NAMALWA (cell line): ENCODE results near the gene OCIAD2.
"Not testable (repeated sequence)": the region's sequence is repeated elsewhere in the genome, so short reads cannot be mapped to it uniquely, and the experiment has no call there.

Source experiments
- DNase-seq: peaks from one replicate; pipeline ENCODE4 v3.0.0-alpha.2; 2015; ENCODE audit warnings: low spot score

Gene OCIAD2

DNA sequence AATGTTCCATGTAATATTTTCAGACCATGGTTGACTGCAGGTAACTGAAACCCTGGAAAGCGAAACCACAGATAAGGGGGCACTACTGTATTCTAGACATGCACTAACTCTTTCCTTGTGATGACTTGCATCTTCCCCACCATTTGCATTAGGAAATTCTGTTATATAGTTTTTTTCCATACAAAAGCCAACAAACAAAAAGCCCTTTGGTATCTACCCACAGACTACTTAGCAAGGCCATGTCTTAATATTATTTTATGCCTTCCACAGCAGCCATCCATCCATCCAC is 52.2 kb downstream of the OCIAD2 start:
- DNase-seq, result no peak

- DNase-seq, result no peak
Measured at GRCh38 chr4:48853604-48854394, 52.8 kb downstream of the OCIAD2 start.

DNA sequence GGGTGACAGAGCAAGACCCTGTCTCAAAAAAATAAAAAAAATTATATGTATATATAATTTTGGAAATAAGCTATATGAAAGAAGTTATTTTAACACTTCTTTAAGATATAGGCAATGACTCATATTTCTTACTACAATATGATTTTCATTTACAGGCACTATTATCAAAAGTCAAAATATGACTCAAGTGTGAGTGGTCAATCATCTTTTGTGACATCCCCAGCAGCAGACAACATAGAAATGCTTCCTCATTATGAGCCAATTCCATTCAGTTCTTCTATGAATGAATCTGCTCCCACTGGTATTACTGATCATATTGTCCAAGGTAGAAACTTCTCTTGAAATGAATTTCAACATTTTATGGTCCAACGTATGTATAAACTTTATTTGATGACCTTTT is 54.9 kb downstream of the OCIAD2 start:
- DNase-seq, result no peak

- not testable (repeated sequence) for DNase-seq
Measured at GRCh38 chr4:48848799-48849198, 57.8 kb downstream of the OCIAD2 start.

- DNase-seq, result no peak
Measured at GRCh38 chr4:48844843-48845242, 61.7 kb downstream of the OCIAD2 start.

GRCh38 chr4:48841045-48841827 is 65.3 kb downstream of the OCIAD2 start:
- DNase-seq, result no peak

GRCh38 chr4:48836658-48837057 is 69.9 kb downstream of the OCIAD2 start:
- DNase-seq, result no peak
